GM19351 (cell line): Measurements from ENCODE around the gene TCF4.

Experiments used
- ATAC-seq: cut with Tn5 transposase; IDR thresholded peaks from one replicate; pipeline ENCODE4 v1.9.1; 2021; ENCODE audit warnings: mild to moderate bottlenecking, moderate library complexity; ENCODE audit not compliant: unreplicated experiment

Gene TCF4

DNA sequence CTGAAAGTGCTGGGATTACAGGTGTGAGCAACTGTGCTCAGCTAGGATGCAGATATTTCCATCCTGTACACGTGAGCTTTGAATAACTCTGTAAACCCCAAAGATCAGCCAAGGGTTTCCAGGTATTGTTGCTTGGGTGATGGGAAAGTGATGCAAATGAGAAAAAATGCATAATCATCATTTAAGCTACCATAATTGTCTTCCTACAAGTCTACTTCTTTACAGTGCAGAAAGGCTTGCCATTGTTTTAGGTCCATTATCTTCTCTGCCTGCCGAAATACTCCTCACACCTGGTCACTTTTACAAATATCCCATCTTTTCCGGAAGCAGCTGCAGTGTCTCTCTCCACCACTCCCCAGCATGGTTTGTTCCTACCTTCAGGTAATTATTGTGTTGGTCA, 368.9 kb downstream of the TCF4 start:
- no peak for ATAC-seq

GRCh38 chr18:55214969-55215368, 373.0 kb downstream of the TCF4 start:
- ATAC-seq: no peak

- ATAC-seq: no peak
These were observed 373.5 kb downstream of the TCF4 start for GRCh38 chr18:55214534-55214933.

- no peak for ATAC-seq
These were observed 374.4 kb downstream of the TCF4 start for GRCh38 chr18:55213586-55213985.

DNA sequence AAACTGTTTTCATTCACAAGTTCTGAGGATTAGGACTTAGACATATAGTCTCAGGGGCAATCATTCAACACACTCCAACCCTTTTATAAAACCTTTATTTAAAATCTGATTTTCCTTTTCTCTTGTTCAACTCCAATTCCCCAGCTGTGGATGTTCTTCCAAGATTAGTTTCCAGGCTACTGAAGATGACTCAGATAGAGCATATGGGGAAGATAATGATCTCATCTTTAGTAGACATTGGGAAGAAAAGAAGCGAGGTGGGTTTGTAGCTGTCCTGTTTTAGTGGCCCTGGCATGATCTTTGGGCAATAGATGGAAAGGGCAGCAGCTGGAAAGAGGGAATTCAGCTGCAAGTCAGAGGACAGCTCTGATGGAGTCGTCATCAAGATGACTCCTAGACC, 381.1 kb downstream of the TCF4 start:
- no peak for ATAC-seq

DNA sequence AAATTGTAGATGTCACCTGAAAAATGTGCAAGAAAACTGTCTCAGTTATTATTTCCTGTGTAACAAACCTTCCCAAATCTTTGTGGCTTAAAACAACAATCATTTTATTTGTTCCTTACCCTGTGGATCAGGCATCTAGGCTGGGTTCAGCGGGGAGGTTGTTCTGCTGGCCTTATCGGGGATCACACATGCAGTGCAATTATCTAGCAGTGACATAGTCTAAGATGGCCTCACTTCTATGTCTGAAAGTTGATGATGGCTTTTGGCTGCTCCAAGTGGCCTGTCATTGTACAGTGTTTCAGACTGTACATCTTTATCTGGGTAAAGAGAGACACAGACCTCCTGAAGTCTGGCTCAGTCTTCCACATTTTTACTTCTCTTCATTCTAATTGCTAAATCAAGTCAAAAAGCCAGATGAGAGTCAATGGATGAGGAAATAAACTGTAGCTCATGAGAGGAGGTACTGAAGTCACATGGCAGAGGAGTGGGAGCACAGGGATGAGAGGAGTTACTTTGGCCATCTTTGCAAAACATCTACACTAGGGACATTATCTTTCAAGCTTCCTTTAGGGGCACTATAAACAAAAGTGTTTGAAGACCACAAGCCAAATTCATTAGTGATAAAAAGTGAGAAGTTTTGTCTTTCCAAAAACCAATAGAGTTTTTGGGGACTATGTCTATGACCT, 385.6 kb downstream of the TCF4 start:
- no peak for ATAC-seq

GRCh38 chr18:55199291-55199963, 388.6 kb downstream of the TCF4 start:
- ATAC-seq: no peak

DNA sequence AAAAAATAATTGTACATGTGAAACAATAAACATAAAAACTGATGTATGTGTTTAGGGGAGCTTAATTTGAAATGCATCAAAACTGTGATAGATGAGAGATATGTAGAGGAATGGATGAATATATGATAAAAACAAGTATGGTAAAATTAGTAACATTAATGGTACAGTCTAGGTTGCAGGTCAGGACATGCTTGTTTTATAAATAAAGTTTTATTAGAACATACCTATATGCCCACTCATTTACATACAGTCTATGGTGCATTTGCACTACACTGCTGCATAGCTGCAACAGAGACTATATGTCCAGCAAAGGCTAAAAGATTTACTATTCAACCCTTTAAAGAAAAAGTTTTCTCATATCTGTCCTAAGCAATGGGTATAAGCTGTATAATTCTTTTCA, 392.1 kb downstream of the TCF4 start:
- ATAC-seq: no peak

GRCh38 chr18:55189972-55190371, 398.0 kb downstream of the TCF4 start:
- ATAC-seq: no peak

DNA sequence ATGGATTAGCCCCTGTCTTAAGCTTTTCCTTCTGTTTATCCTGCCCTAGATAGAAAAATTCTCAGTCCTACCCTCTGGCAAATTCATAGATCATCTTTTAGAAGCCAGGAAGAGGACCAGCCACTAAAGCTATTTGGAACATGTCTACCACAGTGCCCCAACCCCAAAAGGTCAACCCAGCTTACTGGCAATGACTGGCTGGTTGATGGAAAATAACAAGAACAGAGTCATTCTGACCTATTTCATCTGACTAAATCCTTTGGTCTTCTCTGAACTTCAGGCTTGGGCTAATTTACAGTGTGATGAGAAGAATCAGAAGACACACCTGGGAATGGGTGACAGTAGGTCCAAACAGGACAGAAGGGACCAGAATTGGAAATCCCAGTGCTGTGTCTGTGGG, 401.4 kb downstream of the TCF4 start:
- no peak for ATAC-seq

DNA sequence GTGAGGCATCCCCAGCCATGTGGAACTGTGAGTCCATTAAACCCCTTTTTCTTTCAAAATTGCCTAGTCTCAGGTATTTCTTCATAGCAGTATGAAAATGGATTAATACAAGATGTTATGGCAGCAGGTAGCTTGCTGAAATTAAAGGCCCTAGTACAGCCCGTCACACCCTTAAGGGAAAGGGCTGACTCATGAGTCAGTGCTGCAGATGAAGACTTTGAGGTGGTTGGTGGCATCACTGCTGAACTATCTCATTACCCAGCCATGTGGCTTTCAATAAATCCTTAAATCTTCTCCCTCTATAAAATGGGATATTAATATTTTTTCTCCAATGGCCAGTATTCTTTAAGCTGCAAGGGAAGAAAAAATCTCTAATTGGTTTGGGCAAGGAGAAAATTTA, 402.6 kb downstream of the TCF4 start:
- ATAC-seq: no peak

DNA sequence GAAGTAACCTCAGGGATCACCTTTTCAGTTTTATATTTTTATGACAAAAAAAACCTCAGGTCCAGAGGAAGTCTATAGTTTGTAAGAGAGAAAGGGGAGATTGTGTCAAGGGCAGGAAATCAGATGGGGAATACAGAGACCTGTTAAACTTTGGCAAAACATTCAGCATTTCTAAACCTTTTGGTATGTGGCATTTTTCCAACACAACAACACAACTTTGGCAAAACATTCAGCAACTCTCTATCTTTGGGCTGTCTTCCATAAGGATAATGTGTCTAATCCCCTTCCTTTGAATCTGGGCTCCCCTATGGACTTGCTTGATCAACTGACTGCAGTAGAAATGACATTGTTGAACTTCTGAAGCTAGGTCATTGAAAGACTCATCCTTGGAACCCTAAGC, 408.2 kb downstream of the TCF4 start:
- no peak for ATAC-seq

DNA sequence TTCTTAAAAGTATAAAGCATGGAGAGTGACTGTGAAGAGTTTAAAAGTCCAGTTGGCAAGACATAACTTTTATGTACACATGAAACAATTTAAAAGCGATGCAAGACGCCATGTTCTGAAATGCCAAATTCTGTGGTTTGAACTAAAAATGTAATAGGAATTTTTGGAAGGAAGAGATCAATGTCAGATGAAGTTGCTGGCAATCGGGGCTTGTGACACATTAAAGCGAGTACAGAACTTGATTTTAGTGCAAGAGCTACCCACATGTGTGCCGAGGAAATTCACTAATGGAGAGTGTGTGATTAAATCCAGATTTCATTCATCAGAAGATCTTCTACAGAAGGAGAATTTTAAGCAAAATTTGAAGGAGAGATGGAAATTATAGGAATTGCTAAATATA, 408.6 kb downstream of the TCF4 start:
- ATAC-seq: no peak

DNA sequence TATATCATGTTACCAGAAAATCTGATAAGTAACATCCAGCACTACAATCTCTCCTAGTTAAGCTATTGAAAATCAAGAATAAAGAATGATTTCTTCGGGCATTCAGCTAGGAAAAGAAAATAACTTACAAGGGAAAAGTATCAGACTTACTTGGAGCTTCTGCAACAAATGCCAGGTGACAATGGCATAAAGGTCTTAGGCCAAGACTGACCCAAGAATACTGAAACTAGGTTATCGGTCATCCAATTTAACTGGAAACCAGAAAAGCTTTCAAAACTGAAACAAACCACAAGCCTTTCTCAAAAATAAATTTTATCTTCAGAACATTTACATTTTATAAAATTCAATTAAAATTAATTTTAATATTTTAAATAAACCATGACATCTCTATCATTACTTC, 414.7 kb downstream of the TCF4 start:
- ATAC-seq: no peak
